ENCODE results near the gene PACS1. TPM values are rescaled to one million over a fixed set of nuclear protein-coding genes. Genes with fewer than 3 reads are reported as not detected.

Gene PACS1
- total RNA-seq, 1 donor = 31.5 TPM

DNA sequence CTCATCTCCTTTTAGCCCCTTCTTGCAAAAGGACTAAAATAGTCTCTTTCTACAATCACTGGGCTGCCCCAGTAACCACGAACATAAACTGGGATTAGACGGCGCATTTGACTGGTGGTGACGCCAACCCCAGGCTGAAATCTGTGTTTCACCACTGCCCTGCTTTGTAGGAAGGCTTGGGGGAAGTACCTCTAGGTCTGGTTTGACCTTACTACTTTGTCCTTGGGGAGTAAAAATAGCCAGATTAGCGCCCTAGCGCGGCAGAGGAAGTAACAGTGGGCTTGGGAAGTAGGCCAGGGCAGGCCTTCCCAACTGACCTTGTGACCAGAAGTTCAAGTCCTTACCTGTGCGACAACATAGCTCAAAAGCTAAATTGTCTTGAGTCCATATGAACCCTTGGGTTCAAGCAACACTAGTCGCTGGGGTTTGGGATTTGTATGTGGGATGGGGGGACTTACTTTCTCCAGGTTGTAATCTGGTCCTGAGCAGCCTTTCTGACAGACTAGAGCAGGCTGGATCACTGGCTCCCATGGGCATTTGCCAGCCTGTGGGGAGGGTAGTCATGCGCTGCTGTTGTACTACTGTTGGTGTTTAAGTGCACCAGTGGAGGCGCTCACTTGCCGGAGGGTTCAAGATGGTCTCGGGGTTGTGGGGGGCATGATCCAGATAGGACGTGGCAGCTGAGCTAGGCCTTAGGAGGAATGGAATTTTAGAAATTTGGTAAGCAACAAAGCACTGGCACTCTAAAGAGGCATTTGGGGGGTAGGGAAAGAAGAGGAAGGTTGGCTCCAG is 953 bp upstream of the PACS1 start:
- DNase-seq (ENCODE audit: low read depth) = peak; percentile 70
- peak overlapping the region; percentile 56 for H3K4me3 ChIP-seq (ENCODE audit: low read depth, low read length)
- TF ChIP-seq, protein P1, sequence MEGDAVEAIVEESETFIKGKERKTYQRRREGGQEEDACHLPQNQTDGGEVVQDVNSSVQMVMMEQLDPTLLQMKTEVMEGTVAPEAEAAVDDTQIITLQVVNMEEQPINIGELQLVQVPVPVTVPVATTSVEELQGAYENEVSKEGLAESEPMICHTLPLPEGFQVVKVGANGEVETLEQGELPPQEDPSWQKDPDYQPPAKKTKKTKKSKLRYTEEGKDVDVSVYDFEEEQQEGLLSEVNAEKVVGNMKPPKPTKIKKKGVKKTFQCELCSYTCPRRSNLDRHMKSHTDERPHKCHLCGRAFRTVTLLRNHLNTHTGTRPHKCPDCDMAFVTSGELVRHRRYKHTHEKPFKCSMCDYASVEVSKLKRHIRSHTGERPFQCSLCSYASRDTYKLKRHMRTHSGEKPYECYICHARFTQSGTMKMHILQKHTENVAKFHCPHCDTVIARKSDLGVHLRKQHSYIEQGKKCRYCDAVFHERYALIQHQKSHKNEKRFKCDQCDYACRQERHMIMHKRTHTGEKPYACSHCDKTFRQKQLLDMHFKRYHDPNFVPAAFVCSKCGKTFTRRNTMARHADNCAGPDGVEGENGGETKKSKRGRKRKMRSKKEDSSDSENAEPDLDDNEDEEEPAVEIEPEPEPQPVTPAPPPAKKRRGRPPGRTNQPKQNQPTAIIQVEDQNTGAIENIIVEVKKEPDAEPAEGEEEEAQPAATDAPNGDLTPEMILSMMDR (IDR thresholded peaks at IDR 0.05; ENCODE audit: insufficient read depth, low read length) = no peak

DNA sequence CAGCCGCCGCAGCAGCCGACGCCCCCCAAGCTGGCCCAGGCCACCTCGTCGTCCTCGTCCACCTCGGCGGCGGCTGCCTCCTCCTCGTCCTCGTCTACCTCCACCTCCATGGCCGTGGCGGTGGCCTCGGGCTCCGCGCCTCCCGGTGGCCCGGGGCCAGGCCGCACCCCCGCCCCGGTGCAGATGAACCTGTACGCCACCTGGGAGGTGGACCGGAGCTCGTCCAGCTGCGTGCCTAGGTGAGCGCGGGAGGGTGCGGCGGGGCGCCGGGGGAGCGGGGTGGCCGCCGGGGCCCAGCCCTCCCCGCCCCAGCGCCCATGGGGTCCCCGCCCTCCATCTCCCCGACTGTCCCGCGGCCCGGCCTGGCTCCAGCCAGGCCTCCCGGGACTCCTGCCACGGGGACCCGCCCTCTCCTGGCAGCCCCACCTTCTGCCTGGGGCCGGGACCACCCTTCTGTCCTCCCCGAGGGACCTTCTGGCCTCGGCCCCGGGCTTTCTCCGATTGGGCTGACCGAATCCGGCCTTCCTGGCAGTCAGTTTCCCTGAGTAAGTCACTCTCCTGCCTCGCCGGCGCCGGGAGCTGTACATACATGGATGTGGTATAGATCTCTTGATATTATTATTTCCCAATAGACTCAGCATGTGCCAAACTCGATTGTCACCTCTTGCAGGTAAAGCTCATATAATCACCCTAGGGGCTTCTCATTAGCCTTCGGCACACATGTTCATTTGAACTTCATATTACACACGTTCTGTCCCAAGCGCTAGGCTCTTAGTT is 720 bp downstream of the PACS1 start:
- DNase-seq (ENCODE audit: low read depth) = peak; percentile 53
- H3K4me3 ChIP-seq (ENCODE audit: low read depth, low read length) = peak overlapping the region; percentile 75
- TF ChIP-seq, protein P1 (IDR thresholded peaks at IDR 0.05; ENCODE audit: insufficient read depth, low read length) = no peak

DNA sequence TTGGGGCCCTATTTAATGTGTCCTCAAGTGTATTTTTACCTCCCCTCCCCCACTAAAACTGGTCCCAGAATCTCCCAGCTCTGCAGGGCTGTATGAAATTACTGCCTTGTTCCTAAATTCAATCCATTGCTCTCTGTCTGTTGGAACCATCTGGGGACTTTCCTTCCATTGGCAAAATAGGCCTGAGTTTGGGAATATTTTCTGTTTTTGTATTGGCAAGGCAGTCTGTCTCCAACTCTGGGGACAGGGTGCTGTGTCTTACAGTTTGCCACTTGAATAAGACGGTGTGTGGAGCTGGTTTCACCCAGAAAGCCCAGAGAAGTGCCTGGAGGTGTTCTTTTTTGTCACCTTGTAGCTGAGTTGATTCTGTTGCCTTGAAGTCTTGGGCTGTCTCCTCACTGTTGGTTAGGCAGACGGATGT is 1.3 kb downstream of the PACS1 start:
- peak overlapping the region; percentile 75 for H3K4me3 ChIP-seq (ENCODE audit: low read depth, low read length)
- DNase-seq (ENCODE audit: low read depth) = no peak
- TF ChIP-seq, protein P1 (IDR thresholded peaks at IDR 0.05; ENCODE audit: insufficient read depth, low read length) = no peak

DNA sequence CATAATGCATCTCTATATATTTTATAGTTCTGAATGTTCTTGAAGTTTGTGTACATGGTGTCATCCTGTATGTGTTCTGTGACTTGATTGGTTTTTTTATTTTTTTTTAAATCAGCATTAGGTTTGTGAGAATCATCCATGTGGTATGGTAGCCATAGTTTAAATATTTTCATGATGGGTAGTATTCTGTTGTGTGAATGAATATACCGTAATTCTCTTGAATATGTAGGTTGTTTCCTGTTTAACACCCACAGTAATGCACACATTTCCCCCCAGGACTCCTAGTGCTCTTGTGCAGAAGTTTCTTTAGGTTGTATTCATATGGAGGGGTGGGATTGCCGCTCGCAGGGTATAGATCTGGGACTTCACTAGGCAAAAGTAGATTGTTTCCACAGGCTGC is 2.0 kb downstream of the PACS1 start:
- peak overlapping the region; percentile 75 for H3K4me3 ChIP-seq (ENCODE audit: low read depth, low read length)
- TF ChIP-seq, protein P1 (IDR thresholded peaks at IDR 0.05; ENCODE audit: insufficient read depth, low read length) = no peak
- no peak for DNase-seq (ENCODE audit: low read depth)

DNA sequence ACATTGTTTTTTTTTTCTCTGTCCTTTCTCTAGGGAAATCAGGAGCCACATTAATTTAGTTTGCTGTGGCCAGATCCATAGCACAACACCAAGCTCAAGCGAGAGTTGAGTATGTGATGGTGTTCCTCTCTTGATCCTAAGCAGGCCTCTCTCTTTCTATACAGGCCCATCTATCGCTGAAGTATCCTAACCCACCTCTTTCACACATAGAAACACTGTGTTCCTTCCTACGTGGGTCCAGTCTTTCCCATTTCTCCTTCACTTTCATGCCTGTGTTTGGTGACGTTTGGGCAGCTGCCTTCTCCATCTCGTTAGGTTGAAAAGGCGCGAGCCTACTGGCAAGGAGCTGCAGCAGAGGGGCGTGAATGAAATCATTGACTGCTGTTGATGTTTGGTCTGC is 2.4 kb downstream of the PACS1 start:
- DNase-seq (ENCODE audit: low read depth) = no peak
- no peak overlapping the region for H3K4me3 ChIP-seq (ENCODE audit: low read depth, low read length)
- TF ChIP-seq, protein P1 (IDR thresholded peaks at IDR 0.05; ENCODE audit: insufficient read depth, low read length) = no peak

DNA sequence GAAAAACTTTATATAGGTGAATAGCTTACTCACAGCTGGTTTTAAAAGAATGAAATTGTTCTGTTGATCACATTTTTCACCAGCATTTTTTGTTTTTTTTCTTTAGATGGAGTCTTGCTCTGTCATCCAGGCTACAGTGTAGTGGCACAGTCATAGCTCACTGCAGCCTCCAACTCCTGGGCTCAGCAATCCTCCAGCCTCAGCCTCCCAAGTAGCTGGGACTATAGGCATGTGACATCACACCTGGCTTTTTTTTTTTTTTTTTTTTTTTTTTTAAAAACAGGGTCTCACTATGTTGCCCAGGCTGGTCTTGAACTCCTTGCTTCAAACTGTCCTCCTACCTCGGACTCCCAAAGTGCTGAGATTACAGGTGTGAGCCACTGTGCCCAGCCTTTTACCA is 3.6 kb downstream of the PACS1 start:
- no peak for DNase-seq (ENCODE audit: low read depth)
- TF ChIP-seq, protein P1 (IDR thresholded peaks at IDR 0.05; ENCODE audit: insufficient read depth, low read length) = no peak
- no peak overlapping the region for H3K4me3 ChIP-seq (ENCODE audit: low read depth, low read length)

All from fibroblast of the aortic adventitia (primary cell).